ENCODE measurements around the gene TMC7. TPM values are rescaled to one million over a fixed set of nuclear protein-coding genes. Genes with fewer than 3 reads are reported as not detected.
"Not testable (repeated sequence)": the region's sequence is repeated elsewhere in the genome, so short reads cannot be mapped to it uniquely, and the experiment has no call there.

TMC7 gene
- total and polyA plus RNA-seq, 2 experiments from 2014 or later, result 1.7 to 2.4 TPM

- H3K4me1 Mint-ChIP-seq; H3K79me2 ChIP-seq (replicated peaks; ENCODE audit: insufficient read depth); H3K36me3 Mint-ChIP-seq (ENCODE audit: low read depth); H3K27ac ChIP-seq (ENCODE audit: low read depth); H3K27ac Mint-ChIP-seq; H4K20me1 ChIP-seq (replicated peaks; ENCODE audit: insufficient read depth); H3K9me2 ChIP-seq (ENCODE audit: insufficient read depth); H3K4me1 ChIP-seq (ENCODE audit: insufficient read depth); H3K4me3 Mint-ChIP-seq; H3K4me2 ChIP-seq; H3F3A ChIP-seq (replicated peaks; ENCODE audit: low read depth); DNase-seq (ENCODE audit: low spot score); H3K4me3 ChIP-seq; H3K27me3 ChIP-seq (ENCODE audit: insufficient read depth); ATAC-seq; H3K9me3 Mint-ChIP-seq; H3K36me3 ChIP-seq (ENCODE audit: insufficient read depth); H3K27me3 Mint-ChIP-seq (ENCODE audit: insufficient read depth, low read depth, poor library complexity); H2AFZ ChIP-seq: not testable (repeated sequence)
Measured at GRCh38 chr16:18993531-18993930, 9.8 kb downstream of the TMC7 start.

- ATAC-seq; H2AFZ ChIP-seq; H3K4me3 ChIP-seq; H3K4me1 Mint-ChIP-seq; H3K4me2 ChIP-seq; H3K9me3 Mint-ChIP-seq; H3K27ac ChIP-seq (ENCODE audit: low read depth); H3K4me3 Mint-ChIP-seq; H3K27me3 ChIP-seq (ENCODE audit: insufficient read depth); H3K36me3 Mint-ChIP-seq (ENCODE audit: low read depth); H3F3A ChIP-seq (replicated peaks; ENCODE audit: low read depth); H3K27ac Mint-ChIP-seq; H3K36me3 ChIP-seq (ENCODE audit: insufficient read depth); H3K4me1 ChIP-seq (ENCODE audit: insufficient read depth); H3K79me2 ChIP-seq (replicated peaks; ENCODE audit: insufficient read depth); H3K27me3 Mint-ChIP-seq (ENCODE audit: insufficient read depth, low read depth, poor library complexity); DNase-seq (ENCODE audit: low spot score); H3K9me2 ChIP-seq (ENCODE audit: insufficient read depth); H4K20me1 ChIP-seq (replicated peaks; ENCODE audit: insufficient read depth): not testable (repeated sequence)
Measured at GRCh38 chr16:18994181-18994580, 10.4 kb downstream of the TMC7 start.

GRCh38 chr16:18995406-18995805, 11.7 kb downstream of the TMC7 start:
- not testable (repeated sequence) for H3K4me1 ChIP-seq (ENCODE audit: insufficient read depth); H3K36me3 ChIP-seq (ENCODE audit: insufficient read depth); H3K79me2 ChIP-seq (replicated peaks; ENCODE audit: insufficient read depth); H3K4me2 ChIP-seq; H3K9me2 ChIP-seq (ENCODE audit: insufficient read depth); H3K27me3 Mint-ChIP-seq (ENCODE audit: insufficient read depth, low read depth, poor library complexity); H3K4me3 ChIP-seq; H2AFZ ChIP-seq; H4K20me1 ChIP-seq (replicated peaks; ENCODE audit: insufficient read depth); H3F3A ChIP-seq (replicated peaks; ENCODE audit: low read depth); DNase-seq (ENCODE audit: low spot score); H3K27ac Mint-ChIP-seq; H3K4me3 Mint-ChIP-seq; H3K4me1 Mint-ChIP-seq; H3K36me3 Mint-ChIP-seq (ENCODE audit: low read depth); H3K27ac ChIP-seq (ENCODE audit: low read depth); ATAC-seq; H3K27me3 ChIP-seq (ENCODE audit: insufficient read depth); H3K9me3 Mint-ChIP-seq

GRCh38 chr16:18996536-18996935, 12.8 kb downstream of the TMC7 start:
- H3F3A ChIP-seq (replicated peaks; ENCODE audit: low read depth); H3K9me2 ChIP-seq (ENCODE audit: insufficient read depth); H3K4me1 Mint-ChIP-seq; H4K20me1 ChIP-seq (replicated peaks; ENCODE audit: insufficient read depth); DNase-seq (ENCODE audit: low spot score); H3K27me3 Mint-ChIP-seq (ENCODE audit: insufficient read depth, low read depth, poor library complexity); H3K9me3 Mint-ChIP-seq; H2AFZ ChIP-seq; H3K79me2 ChIP-seq (replicated peaks; ENCODE audit: insufficient read depth); H3K27ac ChIP-seq (ENCODE audit: low read depth); H3K36me3 Mint-ChIP-seq (ENCODE audit: low read depth); H3K4me3 ChIP-seq; H3K36me3 ChIP-seq (ENCODE audit: insufficient read depth); H3K4me1 ChIP-seq (ENCODE audit: insufficient read depth); ATAC-seq; H3K27me3 ChIP-seq (ENCODE audit: insufficient read depth); H3K27ac Mint-ChIP-seq; H3K4me3 Mint-ChIP-seq; H3K4me2 ChIP-seq: not testable (repeated sequence)

- H3K4me2 ChIP-seq; H3K79me2 ChIP-seq (replicated peaks; ENCODE audit: insufficient read depth); ATAC-seq; DNase-seq (ENCODE audit: low spot score); H3K36me3 Mint-ChIP-seq (ENCODE audit: low read depth); H3F3A ChIP-seq (replicated peaks; ENCODE audit: low read depth); H3K9me3 Mint-ChIP-seq; H3K36me3 ChIP-seq (ENCODE audit: insufficient read depth); H3K4me1 Mint-ChIP-seq; H3K9me2 ChIP-seq (ENCODE audit: insufficient read depth); H3K4me3 Mint-ChIP-seq; H4K20me1 ChIP-seq (replicated peaks; ENCODE audit: insufficient read depth); H3K27ac ChIP-seq (ENCODE audit: low read depth); H3K4me1 ChIP-seq (ENCODE audit: insufficient read depth); H3K4me3 ChIP-seq; H3K27me3 ChIP-seq (ENCODE audit: insufficient read depth); H3K27ac Mint-ChIP-seq; H3K27me3 Mint-ChIP-seq (ENCODE audit: insufficient read depth, low read depth, poor library complexity); H2AFZ ChIP-seq: not testable (repeated sequence)
Measured at GRCh38 chr16:18997001-18997400, 13.3 kb downstream of the TMC7 start.

Measured in GM23338 (cell line).